AG10803 (cell line): ENCODE data around the gene NCLN.
"Not testable (repeated sequence)": the region's sequence is repeated elsewhere in the genome, so short reads cannot be mapped to it uniquely, and the experiment has no call there.

Source experiments
- DNase-seq: peaks from one replicate; pipeline ENCODE4 v3.0.0; 2010; ENCODE audit warnings: low read depth
- H3K4me3 ChIP-seq: 2 replicates; pipeline ENCODE4 v1.5.1; 2011; ENCODE audit warnings: mild to moderate bottlenecking, low read length, control low read depth
- CTCF ChIP-seq: conservative IDR thresholded peaks from 2 replicates; pipeline ENCODE4 v1.5.1; 2011; ENCODE audit warnings: mild to moderate bottlenecking, low read length, control low read depth, inconsistent platforms

NCLN gene

GRCh38 chr19:3233831-3234230 lies 48.1 kb downstream of the NCLN start:
- DNase-seq = no peak
- TF ChIP-seq CTCF = no peak
- H3K4me3 ChIP-seq = no peak overlapping the region

DNA sequence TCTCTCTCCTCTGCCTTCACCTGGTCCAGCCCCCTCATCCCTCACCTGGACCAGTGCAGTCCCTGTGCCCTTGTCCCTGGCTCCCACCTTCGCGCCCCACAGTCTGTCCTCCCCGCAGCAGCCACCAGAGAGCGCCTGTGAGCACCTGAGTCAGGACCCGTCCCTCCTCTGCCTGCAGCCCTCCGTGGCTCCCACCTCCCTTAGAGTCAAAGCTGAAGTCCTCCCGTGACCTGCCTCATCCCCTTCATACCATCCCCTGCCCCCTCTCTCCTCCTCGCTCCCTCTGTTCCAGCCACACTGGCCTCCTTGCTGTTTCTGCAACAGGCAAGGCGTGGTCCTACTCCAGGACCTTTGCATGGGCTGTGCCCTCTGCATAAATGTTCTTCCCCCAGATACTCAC lies 49.1 kb downstream of the NCLN start:
- DNase-seq = no peak
- no peak overlapping the region for H3K4me3 ChIP-seq
- TF ChIP-seq CTCF = peak; percentile 16

GRCh38 chr19:3235604-3236003 lies 49.9 kb downstream of the NCLN start:
- not testable (repeated sequence) for DNase-seq, H3K4me3 ChIP-seq

DNA sequence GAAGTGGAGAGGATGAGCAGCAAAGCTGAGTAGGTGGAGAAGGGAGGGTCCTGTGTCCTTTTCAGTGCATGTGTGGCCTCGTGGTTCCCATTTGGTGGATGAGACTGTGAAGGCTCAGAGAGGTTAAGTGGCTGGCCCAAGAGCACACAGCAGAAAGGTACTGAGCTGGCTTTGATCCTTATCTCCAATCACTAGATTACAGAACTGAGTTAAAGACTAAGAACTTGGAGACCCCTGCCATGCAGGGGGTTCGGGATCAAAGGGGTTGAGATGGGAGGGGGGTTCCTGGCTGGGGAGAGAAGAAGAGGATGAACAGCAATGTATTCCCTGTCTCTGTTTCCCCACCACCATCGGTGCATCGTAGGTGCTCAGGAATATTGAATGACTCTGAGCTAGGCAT lies 50.5 kb downstream of the NCLN start:
- no peak overlapping the region for H3K4me3 ChIP-seq
- no peak for TF ChIP-seq CTCF
- DNase-seq = no peak

- no peak for TF ChIP-seq CTCF
- DNase-seq = no peak
Observed at GRCh38 chr19:3238066-3238561, 52.4 kb downstream of the NCLN start.

GRCh38 chr19:3239367-3239766 lies 53.6 kb downstream of the NCLN start:
- no peak for TF ChIP-seq CTCF
- no peak overlapping the region for H3K4me3 ChIP-seq
- DNase-seq = no peak

More at GRCh38 chr19:3238066-3238561, 52.4 kb downstream of the NCLN start:
- no peak overlapping the region for H3K4me3 ChIP-seq

GRCh38 chr19:3243819-3244700 lies 58.3 kb downstream of the NCLN start:
- TF ChIP-seq CTCF = no peak
- peak; percentile 46 for DNase-seq
- H3K4me3 ChIP-seq = no peak overlapping the region
